Osteoblast (primary cell): Measurements from ENCODE around the gene ANXA3. TPM values are rescaled to one million over a fixed set of nuclear protein-coding genes. Genes with fewer than 3 reads are reported as not detected.

ENCODE experiments used
- DNase-seq: peaks from one replicate; pipeline ENCODE4 v3.0.0; 2011; ENCODE audit warnings: low spot score, mixed read lengths; ENCODE audit not compliant: insufficient read length; ENCODE audit errors: missing footprints
- H2AFZ ChIP-seq: 2 replicates; pipeline ENCODE4 v1.6.0; 2011; ENCODE audit warnings: mild to moderate bottlenecking, low read length
- H3K27ac ChIP-seq: 2 replicates; pipeline ENCODE4 v1.5.1; 2011; ENCODE audit warnings: mild to moderate bottlenecking, low read depth, low read length, moderate library complexity
- H3K27me3 ChIP-seq: 2 replicates; pipeline ENCODE4 v1.6.0; 2012; ENCODE audit warnings: mild to moderate bottlenecking, control low read depth, inconsistent platforms, low read length, moderate library complexity; ENCODE audit not compliant: insufficient read depth
- H3K36me3 ChIP-seq: 2 replicates; pipeline ENCODE4 v1.5.1; 2011; ENCODE audit warnings: mild to moderate bottlenecking, low read length, control low read depth, moderate library complexity; ENCODE audit not compliant: insufficient read depth
- H3K4me1 ChIP-seq: 2 replicates; pipeline ENCODE4 v1.5.1; 2011; ENCODE audit warnings: mild to moderate bottlenecking, low read length, control low read depth, moderate library complexity; ENCODE audit not compliant: insufficient read depth
- H3K4me2 ChIP-seq: 2 replicates; pipeline ENCODE4 v1.6.0; 2011; ENCODE audit warnings: mild to moderate bottlenecking, low read length; ENCODE audit not compliant: insufficient read depth
- H3K4me3 ChIP-seq: fragments of 200-600 bp; sonication (generic); 3 replicates; pipeline ENCODE4 v1.5.1; 2012; ENCODE audit warnings: mild to moderate bottlenecking, low read length, inconsistent platforms; ENCODE audit not compliant: insufficient read depth
- H3K79me2 ChIP-seq: 2 replicates; pipeline ENCODE4 v1.6.0; 2012; ENCODE audit warnings: mild to moderate bottlenecking, low read length, control low read depth, inconsistent platforms; ENCODE audit not compliant: insufficient read depth
- H3K9me3 ChIP-seq: 2 replicates; pipeline ENCODE4 v1.5.1; 2011; ENCODE audit warnings: low read depth, low read length, control low read depth
- H4K20me1 ChIP-seq: 2 replicates; pipeline ENCODE4 v1.6.0; 2012; ENCODE audit warnings: mild to moderate bottlenecking, low read length, control low read depth; ENCODE audit not compliant: insufficient read depth
- total RNA-seq: library from RNA; depleted of rRNA; stranded (reverse); fragments of >200 nt; gene quantifications from 2 replicates; pipeline ENCODE4 v1.2.3, GENCODE V29; 2012
- TF ChIP-seq, protein P1 (sequence below): IDR thresholded peaks from 2 replicates; pipeline ENCODE4 v1.5.1; 2011; ENCODE audit warnings: mild to moderate bottlenecking, low read depth, low read length, moderate library complexity; ENCODE audit errors: extremely low read depth

ANXA3 gene
- total RNA-seq, 1 donor: 2.9 TPM

DNA sequence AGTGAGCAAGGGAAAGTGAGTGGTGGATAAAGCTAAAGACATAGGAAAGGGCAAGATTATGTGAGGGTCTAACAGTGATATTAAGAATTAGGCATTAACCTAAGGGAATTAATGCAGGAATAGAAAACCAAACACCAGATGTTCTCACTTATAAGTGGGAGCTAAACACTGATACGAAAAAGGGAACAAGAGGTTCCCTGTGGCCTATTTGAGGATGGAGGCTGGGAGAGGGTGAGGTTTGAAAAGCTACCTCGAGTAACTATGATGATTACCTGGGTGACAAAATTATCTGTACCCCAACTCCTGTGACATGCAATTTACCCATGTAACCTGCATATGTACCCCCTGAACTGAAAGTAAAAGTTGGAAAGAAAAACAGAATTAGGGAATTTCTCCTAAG, 79.0 kb downstream of the ANXA3 start:
- no peaks in the 10 kb centered on the region for H3K36me3 ChIP-seq
- no peaks in the 10 kb centered on the region for H3K27me3 ChIP-seq
- H2AFZ ChIP-seq: no peak overlapping the region
- H3K79me2 ChIP-seq: no peaks in the 10 kb centered on the region
- H3K4me3 ChIP-seq: no peak overlapping the region
- H4K20me1 ChIP-seq: no peaks in the 10 kb centered on the region
- peaks cover 6% of the 10 kb centered on the region for H3K4me1 ChIP-seq
- TF ChIP-seq, protein P1, sequence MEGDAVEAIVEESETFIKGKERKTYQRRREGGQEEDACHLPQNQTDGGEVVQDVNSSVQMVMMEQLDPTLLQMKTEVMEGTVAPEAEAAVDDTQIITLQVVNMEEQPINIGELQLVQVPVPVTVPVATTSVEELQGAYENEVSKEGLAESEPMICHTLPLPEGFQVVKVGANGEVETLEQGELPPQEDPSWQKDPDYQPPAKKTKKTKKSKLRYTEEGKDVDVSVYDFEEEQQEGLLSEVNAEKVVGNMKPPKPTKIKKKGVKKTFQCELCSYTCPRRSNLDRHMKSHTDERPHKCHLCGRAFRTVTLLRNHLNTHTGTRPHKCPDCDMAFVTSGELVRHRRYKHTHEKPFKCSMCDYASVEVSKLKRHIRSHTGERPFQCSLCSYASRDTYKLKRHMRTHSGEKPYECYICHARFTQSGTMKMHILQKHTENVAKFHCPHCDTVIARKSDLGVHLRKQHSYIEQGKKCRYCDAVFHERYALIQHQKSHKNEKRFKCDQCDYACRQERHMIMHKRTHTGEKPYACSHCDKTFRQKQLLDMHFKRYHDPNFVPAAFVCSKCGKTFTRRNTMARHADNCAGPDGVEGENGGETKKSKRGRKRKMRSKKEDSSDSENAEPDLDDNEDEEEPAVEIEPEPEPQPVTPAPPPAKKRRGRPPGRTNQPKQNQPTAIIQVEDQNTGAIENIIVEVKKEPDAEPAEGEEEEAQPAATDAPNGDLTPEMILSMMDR: no peak
- no peak overlapping the region for H3K27ac ChIP-seq
- no peaks in the 10 kb centered on the region for H3K9me3 ChIP-seq
- no peak for DNase-seq
- no peak overlapping the region for H3K4me2 ChIP-seq

DNA sequence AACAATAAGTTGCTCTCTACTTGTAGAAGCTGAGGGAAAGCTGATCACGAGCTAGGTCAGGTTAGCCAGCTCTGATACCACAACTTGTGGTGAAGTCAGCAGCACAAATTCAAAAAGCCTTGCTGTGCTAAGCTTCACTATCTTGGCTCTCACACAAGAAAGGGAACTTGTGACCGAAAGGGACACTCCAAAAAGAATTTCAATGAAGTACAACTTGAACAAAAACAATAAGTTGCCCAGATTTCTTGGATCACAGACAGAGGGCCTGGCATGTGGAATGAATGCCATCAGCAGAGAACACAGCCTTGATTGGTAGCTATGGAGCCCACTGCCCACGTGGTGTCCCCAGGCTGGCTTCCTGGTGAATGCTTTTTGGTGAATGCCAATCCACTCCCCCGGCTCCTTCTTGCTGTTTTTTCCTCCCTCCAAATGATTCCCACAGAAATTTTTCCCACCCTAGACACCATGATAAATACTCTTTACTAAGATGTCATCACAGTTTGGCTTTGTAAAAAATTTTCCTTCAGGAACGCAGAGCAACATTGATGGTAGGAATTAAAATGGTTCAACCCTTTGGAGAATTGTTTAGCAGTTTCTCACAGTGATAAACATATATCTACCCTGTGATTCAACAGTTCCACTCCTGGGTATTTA, 82.6 kb downstream of the ANXA3 start:
- no peaks in the 10 kb centered on the region for H3K27me3 ChIP-seq
- H3K9me3 ChIP-seq: no peaks in the 10 kb centered on the region
- H3K4me3 ChIP-seq: no peak overlapping the region
- TF ChIP-seq, protein P1: no peak
- H4K20me1 ChIP-seq: no peaks in the 10 kb centered on the region
- peaks cover 6% of the 10 kb centered on the region for H3K4me1 ChIP-seq
- peak overlapping the region; percentile 13 for H3K27ac ChIP-seq
- no peak overlapping the region for H3K4me2 ChIP-seq
- no peak for DNase-seq
- H3K36me3 ChIP-seq: no peaks in the 10 kb centered on the region
- no peaks in the 10 kb centered on the region for H3K79me2 ChIP-seq
- H2AFZ ChIP-seq: peak overlapping the region; percentile 48

DNA sequence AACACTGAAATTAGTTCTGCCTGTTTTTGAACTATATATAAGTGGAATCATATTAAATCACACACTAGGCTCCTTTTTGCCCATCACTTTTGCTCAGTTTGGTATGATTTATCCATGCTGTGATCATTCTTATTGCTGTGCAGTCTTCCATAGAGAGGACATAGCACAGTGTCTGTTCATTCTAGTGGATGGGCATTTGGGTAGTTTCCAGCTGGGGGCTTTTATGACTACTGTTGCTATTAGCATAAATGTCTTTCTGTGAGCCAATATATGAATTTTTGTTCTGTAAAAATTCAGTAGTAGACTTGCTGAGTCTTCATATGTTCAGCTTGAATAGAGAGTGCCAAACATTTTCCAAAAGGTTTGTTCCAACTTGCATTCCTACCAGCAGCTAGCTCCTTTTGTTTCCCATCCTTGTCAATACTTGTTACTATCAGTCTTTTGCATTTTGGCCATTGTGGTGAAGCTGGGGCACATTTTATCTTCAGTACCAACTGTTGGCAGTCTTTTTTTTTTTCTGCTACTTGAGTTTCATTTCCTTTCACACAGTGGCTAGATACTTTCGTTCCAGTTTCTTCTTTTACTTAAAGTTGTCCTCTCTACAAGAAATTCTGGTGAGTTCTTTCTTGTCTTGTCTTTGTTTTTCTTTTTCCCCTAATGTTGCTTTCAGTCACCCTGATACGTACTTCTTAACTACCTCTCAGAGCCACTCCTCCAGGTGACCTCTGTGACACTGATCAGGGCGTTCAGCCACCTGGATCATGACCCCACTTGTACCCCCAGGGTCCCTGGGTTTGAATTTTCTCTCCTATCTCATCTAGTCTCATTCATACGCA, 87.0 kb downstream of the ANXA3 start:
- TF ChIP-seq, protein P1: no peak
- no peaks in the 10 kb centered on the region for H3K79me2 ChIP-seq

DNA sequence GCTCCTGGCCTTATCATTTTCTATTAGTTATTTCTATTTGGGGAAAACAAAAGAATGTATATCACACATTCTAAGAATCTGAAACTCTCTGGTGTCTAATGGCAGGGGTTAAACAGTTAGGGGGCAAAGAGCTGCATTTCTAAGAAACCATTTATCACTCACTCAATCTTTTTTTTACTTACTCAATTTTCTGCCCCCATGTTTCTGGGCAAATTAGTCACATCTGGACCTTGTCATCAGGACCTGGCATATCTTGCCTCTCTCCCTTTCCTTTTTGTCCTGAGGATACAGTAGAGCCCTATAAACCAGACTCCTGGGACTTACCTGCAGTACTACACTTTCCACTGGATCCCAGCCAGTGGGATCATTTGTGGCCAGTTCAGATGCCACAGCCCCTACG, 89.1 kb downstream of the ANXA3 start:
- H3K27me3 ChIP-seq: no peaks in the 10 kb centered on the region
- TF ChIP-seq, protein P1: no peak
- no peaks in the 10 kb centered on the region for H4K20me1 ChIP-seq
- peaks cover 9% of the 10 kb centered on the region for H3K4me1 ChIP-seq
- H3K9me3 ChIP-seq: no peaks in the 10 kb centered on the region
- no peaks in the 10 kb centered on the region for H3K36me3 ChIP-seq
- no peak overlapping the region for H2AFZ ChIP-seq
- DNase-seq: peak; percentile 61
- no peak overlapping the region for H3K27ac ChIP-seq
- no peaks in the 10 kb centered on the region for H3K79me2 ChIP-seq
- H3K4me2 ChIP-seq: no peak overlapping the region
- no peak overlapping the region for H3K4me3 ChIP-seq

More for the DNA sequence above, 87.0 kb downstream of the ANXA3 start:
- Histone ChIP-seq H3K4me2 (no peak overlapping the region), H2AFZ (no peak overlapping the region), H3K27ac (no peak overlapping the region), H3K36me3 (no peaks in the 10 kb centered on the region), H3K9me3 (no peaks in the 10 kb centered on the region), H3K4me3 (no peak overlapping the region), H3K4me1 (peaks cover 6% of the 10 kb centered on the region), H3K27me3 (no peaks in the 10 kb centered on the region), H4K20me1 (no peaks in the 10 kb centered on the region)
- DNase-seq: no peak
